ENCODE measurements around the gene UBXN11. TPM values are rescaled to one million over a fixed set of nuclear protein-coding genes. Genes with fewer than 3 reads are reported as not detected.
A peak's percentile ranks its signal among the peaks of the same experiment; 100 is the strongest.

The UBXN11 gene
- total RNA-seq, 8 experiments from 2014 or later, result 5.0 to 28.2 (median 13.7) TPM

GRCh38 chr1:26278724-26279455 lies 27.5 kb downstream of the UBXN11 start:
- peak overlapping the region in 1 of 2 donors; percentile 66 for H3K27ac ChIP-seq

DNA sequence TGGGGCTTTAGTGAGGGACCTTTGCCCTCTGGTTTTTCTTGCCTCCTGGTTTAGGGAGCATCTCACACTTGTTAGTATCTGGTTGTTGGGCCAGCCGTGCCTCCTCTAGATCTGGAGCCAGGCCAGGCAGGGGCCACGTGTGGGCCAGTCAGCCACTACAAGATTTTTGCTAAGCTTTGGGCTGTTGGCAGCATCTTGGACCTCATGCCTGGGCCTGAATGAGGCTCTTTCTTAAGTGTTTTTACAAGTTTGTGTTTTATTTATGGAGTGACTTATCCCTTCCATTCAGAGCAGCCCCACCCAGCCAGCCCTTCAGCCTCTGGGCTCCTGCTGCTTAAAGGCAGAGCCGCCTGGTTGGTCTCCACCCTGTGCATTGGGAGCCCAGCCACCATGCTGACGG lies 28.1 kb downstream of the UBXN11 start:
- ATAC-seq (replicated peaks in 6 of 8), result peak in 3 of 8 experiments; percentile 18 to 26 (median 23)
- WGBS, 10 experiments, result 0 to 100% (median 80%) methylated on average over 1 to 4 of the region's 4 CpGs; no CpG with 5 or more reads in 3 of the 10 experiments
- in situ Hi-C loops (cut with MboI; ENCODE audit: low pct_unique_long_range_greater_than_20kb in 2 of 9, low sequenced_read_pairs in 9 of 9, unreplicated experiment in 9 of 9), result loop anchor here in 1 of 9 experiments (25.0 kb wide), 1 partner anchor 109 kb away; no protein-coding TSS in a partner anchor
- no peak overlapping the region for H3K27ac ChIP-seq
- H3K4me3 ChIP-seq, result no peak overlapping the region
- peaks cover 23 to 30% of the 10 kb centered on the region in 2 donors for H3K4me1 ChIP-seq (replicated peaks in 1 of 2)

More at GRCh38 chr1:26278724-26279455, 27.5 kb downstream of the UBXN11 start:
- 0 to 100% (median 65%) methylated on average over 1 to 9 of the region's 9 CpGs; no CpG with 5 or more reads in 1 of the 10 experiments for WGBS, 10 experiments
- H3K4me3 ChIP-seq, result peak overlapping the region; percentile 48 to 92 (median 52)
- in situ Hi-C loops (cut with MboI; ENCODE audit: low pct_unique_long_range_greater_than_20kb in 2 of 9, low sequenced_read_pairs in 9 of 9, unreplicated experiment in 9 of 9), result loop anchor here in 1 of 9 experiments (25.0 kb wide), 1 partner anchor 108 kb away; no protein-coding TSS in a partner anchor
- ATAC-seq (replicated peaks in 6 of 8), result no peak
- peaks cover 23 to 30% of the 10 kb centered on the region in 2 donors for H3K4me1 ChIP-seq (replicated peaks in 1 of 2)

- Histone ChIP-seq H3K4me3 (no peak overlapping the region), H3K4me1 (replicated peaks in 1 of 2) (peaks cover 23 to 30% of the 10 kb centered on the region in 2 donors), H3K27ac (no peak overlapping the region)
- no peak for ATAC-seq (replicated peaks in 6 of 8)
- 20 to 100% (median 100%) methylated on average over 1 of the region's 1 CpG; no CpG with 5 or more reads in 4 of the 10 experiments for WGBS, 10 experiments
- in situ Hi-C loops (cut with MboI; ENCODE audit: low pct_unique_long_range_greater_than_20kb in 2 of 9, low sequenced_read_pairs in 9 of 9, unreplicated experiment in 9 of 9), result loop anchor here in 1 of 9 experiments (25.0 kb wide), 1 partner anchor 110 kb away; no protein-coding TSS in a partner anchor
Observed at GRCh38 chr1:26277719-26278118, 28.7 kb downstream of the UBXN11 start.

GRCh38 chr1:26277261-26277661 lies 29.2 kb downstream of the UBXN11 start:
- 90 to 100% (median 100%) methylated on average over 1 to 3 of the region's 3 CpGs; no CpG with 5 or more reads in 5 of the 10 experiments for WGBS, 10 experiments
- H3K4me3 ChIP-seq, result no peak overlapping the region
- in situ Hi-C loops (cut with MboI; ENCODE audit: low pct_unique_long_range_greater_than_20kb in 2 of 9, low sequenced_read_pairs in 9 of 9, unreplicated experiment in 9 of 9), result loop anchor here in 1 of 9 experiments (25.0 kb wide), 1 partner anchor 110 kb away; no protein-coding TSS in a partner anchor
- peaks cover 23 to 30% of the 10 kb centered on the region in 2 donors for H3K4me1 ChIP-seq (replicated peaks in 1 of 2)
- no peak for ATAC-seq (replicated peaks in 6 of 8)
- H3K27ac ChIP-seq, result no peak overlapping the region

DNA sequence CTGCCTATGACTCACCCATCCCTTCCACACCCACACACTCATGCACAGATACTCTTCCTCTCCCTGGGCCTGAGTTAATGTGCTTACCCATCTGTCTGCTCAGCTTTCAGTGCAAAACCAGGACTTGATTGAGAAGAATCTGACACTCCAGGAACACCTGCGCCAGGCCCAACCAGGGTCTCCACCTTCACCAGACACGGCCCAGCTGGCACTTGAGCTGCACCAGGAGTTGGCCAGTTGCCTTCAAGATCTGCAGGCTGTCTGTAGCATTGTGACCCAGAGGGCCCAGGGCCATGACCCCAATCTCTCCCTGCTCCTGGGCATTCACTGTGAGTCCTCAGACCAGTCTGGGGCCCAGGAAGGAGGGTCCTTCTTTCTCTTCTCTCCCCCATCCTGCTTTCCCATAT lies 30.0 kb downstream of the UBXN11 start:
- in situ Hi-C loops (cut with MboI; ENCODE audit: low pct_unique_long_range_greater_than_20kb in 2 of 9, low sequenced_read_pairs in 9 of 9, unreplicated experiment in 9 of 9), result loop anchor here in 1 of 9 experiments (25.0 kb wide), 1 partner anchor 111 kb away; no protein-coding TSS in a partner anchor
- 0 to 100% (median 100%) methylated on average over 1 to 2 of the region's 2 CpGs; no CpG with 5 or more reads in 4 of the 10 experiments for WGBS, 10 experiments
- Histone ChIP-seq H3K4me1 (replicated peaks in 1 of 2) (peaks cover 19 to 23% of the 10 kb centered on the region in 2 donors), H3K27ac (no peak overlapping the region), H3K4me3 (no peak overlapping the region)
- ATAC-seq (replicated peaks in 6 of 8), result peak in 1 of 8 experiments; percentile 2

GRCh38 chr1:26275580-26276431 lies 30.6 kb downstream of the UBXN11 start:
- H3K4me1 ChIP-seq (replicated peaks in 1 of 2), result peaks cover 12 to 17% of the 10 kb centered on the region in 2 donors
- H3K4me3 ChIP-seq, result no peak overlapping the region
- 0 to 84% (median 77%) methylated on average over 1 to 3 of the region's 3 CpGs; no CpG with 5 or more reads in 1 of the 10 experiments for WGBS, 10 experiments
- peak; percentile 11 to 47 (median 23) for ATAC-seq (replicated peaks in 6 of 8)
- in situ Hi-C loops (cut with MboI; ENCODE audit: low pct_unique_long_range_greater_than_20kb in 2 of 9, low sequenced_read_pairs in 9 of 9, unreplicated experiment in 9 of 9), result loop anchor here in 1 of 9 experiments (25.0 kb wide), 1 partner anchor 111 kb away; no protein-coding TSS in a partner anchor
- no peak overlapping the region for H3K27ac ChIP-seq

DNA sequence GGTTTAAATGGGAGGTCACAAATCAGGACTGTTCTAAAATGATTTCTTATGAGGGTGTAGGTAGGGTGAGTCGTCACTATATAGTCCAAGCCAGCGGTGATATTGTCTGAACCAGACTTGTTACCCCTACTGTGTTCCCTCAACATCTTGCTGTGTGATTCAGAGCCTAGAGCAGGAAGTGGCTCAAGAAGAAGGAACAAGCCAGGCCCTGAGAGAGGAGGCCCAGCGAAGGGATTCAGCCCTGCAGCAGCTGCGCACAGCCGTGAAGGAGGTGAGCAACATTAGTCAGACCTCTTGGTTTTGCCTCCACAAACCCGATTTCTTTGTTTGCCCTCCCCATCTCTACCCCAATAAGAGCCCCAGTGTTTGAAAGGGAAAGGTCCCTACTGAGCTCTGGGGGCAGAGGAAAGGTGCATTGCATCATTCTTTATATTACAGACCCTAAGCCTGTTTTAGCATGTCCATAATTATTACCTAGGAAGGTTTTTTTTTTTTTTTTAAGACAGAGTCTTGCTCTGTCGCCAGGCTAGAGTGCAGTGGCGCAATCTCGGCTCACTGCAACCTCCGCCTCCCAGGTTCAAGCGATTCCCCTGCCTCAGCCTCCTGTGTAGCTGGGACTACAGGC lies 31.5 kb downstream of the UBXN11 start:
- 82 to 100% (median 87%) methylated on average over 1 to 11 of the region's 11 CpGs; no CpG with 5 or more reads in 2 of the 10 experiments for WGBS, 10 experiments
- Histone ChIP-seq H3K4me3 (no peak overlapping the region), H3K27ac (no peak overlapping the region), H3K4me1 (replicated peaks in 1 of 2) (peaks cover 8 to 12% of the 10 kb centered on the region in 2 donors)
- ATAC-seq (replicated peaks in 6 of 8), result no peak
- in situ Hi-C loops (cut with MboI; ENCODE audit: low pct_unique_long_range_greater_than_20kb in 2 of 9, low sequenced_read_pairs in 9 of 9, unreplicated experiment in 9 of 9), result loop anchor here in 1 of 9 experiments (25.0 kb wide), 1 partner anchor 112 kb away; no protein-coding TSS in a partner anchor

- WGBS, 10 experiments, result 91 to 100% (median 100%) methylated on average over 1 to 4 of the region's 4 CpGs; no CpG with 5 or more reads in 1 of the 10 experiments
- Histone ChIP-seq H3K27ac (no peak overlapping the region), H3K4me1 (replicated peaks in 1 of 2) (no peaks in the 10 kb centered on the region), H3K4me3 (no peak overlapping the region)
- no peak for ATAC-seq (replicated peaks in 6 of 8)
- in situ Hi-C loops (cut with MboI; ENCODE audit: low pct_unique_long_range_greater_than_20kb in 2 of 9, low sequenced_read_pairs in 9 of 9, unreplicated experiment in 9 of 9), result no loop called here
Observed at GRCh38 chr1:26269198-26269550, 37.3 kb downstream of the UBXN11 start.

- no peaks in the 10 kb centered on the region for H3K4me1 ChIP-seq (replicated peaks in 1 of 2)
- in situ Hi-C loops (cut with MboI; ENCODE audit: low pct_unique_long_range_greater_than_20kb in 2 of 9, low sequenced_read_pairs in 9 of 9, unreplicated experiment in 9 of 9), result no loop called here
- no peak overlapping the region for H3K27ac ChIP-seq
- ATAC-seq (replicated peaks in 6 of 8), result no peak
- WGBS, 10 experiments, result 77 to 100% (median 95%) methylated on average over 1 to 9 of the region's 9 CpGs
- no peak overlapping the region for H3K4me3 ChIP-seq
Observed at GRCh38 chr1:26268290-26269197, 37.9 kb downstream of the UBXN11 start.

GRCh38 chr1:26265405-26265804 lies 41.0 kb downstream of the UBXN11 start:
- Histone ChIP-seq H3K4me3 (no peak overlapping the region), H3K27ac (no peak overlapping the region), H3K4me1 (replicated peaks in 1 of 2) (no peaks in the 10 kb centered on the region)
- 88 to 100% (median 100%) methylated on average over 1 of the region's 1 CpG; no CpG with 5 or more reads in 3 of the 10 experiments for WGBS, 10 experiments
- in situ Hi-C loops (cut with MboI; ENCODE audit: low pct_unique_long_range_greater_than_20kb in 2 of 9, low sequenced_read_pairs in 9 of 9, unreplicated experiment in 9 of 9), result no loop called here
- ATAC-seq (replicated peaks in 6 of 8), result no peak

DNA sequence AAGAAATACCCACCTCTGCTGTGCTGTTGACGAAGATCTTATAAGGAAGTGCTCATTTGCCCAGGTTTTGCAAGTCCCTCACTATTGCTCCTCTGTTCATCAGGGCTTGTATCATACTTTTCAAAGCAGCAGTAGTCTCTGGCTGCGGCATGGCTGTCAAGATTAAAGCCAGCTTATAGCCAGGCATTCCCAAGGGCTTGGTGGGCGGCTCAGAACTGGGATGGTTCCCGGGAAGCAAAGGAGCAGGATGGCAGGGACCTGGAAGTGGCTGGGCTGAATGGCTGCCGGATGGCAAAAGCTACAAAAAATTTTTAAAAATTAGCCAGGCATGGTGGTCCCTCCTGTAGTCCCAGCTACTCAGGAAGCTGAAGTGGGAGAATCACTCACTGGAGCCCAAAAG lies 43.2 kb downstream of the UBXN11 start:
- in situ Hi-C loops (cut with MboI; ENCODE audit: low pct_unique_long_range_greater_than_20kb in 2 of 9, low sequenced_read_pairs in 9 of 9, unreplicated experiment in 9 of 9), result no loop called here
- WGBS, 10 experiments, result 63 to 100% (median 96%) methylated on average over 1 to 5 of the region's 5 CpGs; no CpG with 5 or more reads in 2 of the 10 experiments
- no peak overlapping the region for H3K27ac ChIP-seq
- no peak overlapping the region for H3K4me3 ChIP-seq
- no peaks in the 10 kb centered on the region for H3K4me1 ChIP-seq (replicated peaks in 1 of 2)
- no peak for ATAC-seq (replicated peaks in 6 of 8)
